ENCODE results near the gene MAPK12.
A peak's percentile ranks its signal among the peaks of the same experiment; 100 is the strongest.

Gene MAPK12

DNA sequence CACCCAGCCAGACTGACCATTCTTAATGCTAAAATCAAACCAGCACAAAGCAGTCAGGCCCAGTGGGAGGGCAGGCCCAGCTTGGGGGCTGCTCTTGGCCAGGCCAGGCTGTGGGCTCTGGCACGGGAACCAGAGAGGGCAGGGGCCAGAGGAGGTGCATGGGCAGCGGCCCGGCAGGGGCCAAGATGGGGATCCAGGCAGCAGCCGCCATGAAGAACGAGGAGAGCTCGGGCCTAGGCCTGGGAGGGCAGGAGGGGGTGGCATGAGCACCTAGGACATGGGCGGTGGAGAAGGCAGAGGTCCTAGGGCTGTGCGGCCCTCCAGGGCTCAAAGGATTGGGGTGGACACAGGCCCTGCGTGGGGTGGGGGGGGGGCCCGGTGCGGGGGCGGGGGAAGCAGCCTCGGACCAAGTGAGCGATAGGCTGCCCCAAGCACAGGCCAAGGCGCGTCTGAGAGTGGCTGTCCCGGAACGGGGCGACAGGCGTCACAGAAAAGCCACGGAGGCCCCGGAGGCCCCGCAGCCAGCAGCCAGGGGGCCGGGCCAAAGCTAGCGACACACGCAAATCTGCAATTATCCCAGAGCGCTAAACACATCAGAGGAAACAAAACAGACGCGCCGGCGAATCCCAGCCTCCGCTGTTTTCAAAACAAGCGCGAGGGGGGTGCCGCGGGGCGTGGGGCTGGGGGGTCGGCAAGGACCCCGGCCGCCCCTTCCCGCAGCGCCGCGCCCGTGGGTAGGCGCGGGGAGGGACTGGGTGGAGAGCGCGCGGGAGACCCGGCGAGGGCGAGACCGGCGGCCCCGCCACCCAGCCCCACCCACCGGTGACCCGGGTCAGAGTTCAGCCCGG, 37.7 kb upstream of the MAPK12 start:
- DNase-seq: peak; percentile 49

- no peak for DNase-seq
Observed at GRCh38 chr22:50298266-50298637, 36.8 kb upstream of the MAPK12 start.

GRCh38 chr22:50297510-50298265, 36.2 kb upstream of the MAPK12 start:
- DNase-seq: no peak

DNA sequence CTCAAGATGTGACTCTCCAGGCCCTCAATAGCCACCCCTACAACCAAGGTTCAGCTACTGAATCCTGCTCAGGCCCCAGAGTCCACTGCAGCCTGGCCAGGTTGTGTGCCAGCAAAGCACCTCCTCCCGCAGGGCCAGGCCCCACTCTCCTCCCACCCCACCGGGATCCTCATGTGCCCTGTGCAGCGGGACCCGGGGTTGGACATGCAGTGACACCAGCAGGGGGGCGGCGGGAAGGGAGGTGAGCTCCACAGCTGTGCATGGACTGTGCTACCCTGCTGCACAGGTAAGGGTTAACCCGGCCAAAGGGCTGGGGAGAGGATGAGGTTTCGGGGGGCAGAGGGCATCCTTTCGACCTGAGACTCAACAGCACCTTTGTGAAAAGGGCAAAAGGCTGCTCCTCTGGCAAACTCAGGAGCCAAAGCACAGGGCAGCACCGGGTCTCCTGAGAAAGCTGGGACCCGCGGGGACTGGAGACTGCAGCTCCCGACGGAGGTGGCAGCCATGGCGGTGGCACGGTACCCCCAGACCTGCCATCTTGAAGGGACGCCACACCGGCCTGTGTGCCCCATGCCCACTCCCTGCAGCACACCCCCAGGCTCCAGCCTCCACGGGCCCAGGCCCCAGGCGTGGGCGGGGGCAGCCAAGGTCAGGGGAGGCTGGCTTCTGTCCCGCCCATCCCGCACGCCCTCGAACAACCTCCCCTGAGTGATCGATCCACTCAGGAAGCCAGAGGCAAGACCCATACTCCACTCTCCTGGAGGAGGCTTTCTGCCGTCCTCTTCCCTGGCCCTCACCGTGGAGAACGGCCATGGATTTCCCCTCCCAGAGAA, 35.4 kb upstream of the MAPK12 start:
- DNase-seq: no peak

DNA sequence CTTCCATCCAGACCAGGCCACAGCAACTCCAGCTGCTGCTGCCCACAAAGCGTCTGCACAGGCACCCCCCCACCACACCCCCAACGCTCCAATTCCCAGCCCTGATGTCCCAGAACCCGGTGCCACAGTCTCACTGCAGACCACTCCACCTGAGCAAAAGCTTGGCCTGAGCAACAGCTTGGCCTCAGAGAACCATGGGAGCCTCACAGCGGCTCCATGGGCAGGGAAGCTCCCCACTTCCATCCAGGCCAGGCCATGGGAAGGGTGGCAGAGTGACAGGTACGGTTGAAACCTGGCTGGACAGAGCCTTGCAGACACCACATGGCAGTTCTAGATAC, 32.8 kb upstream of the MAPK12 start:
- DNase-seq: no peak

DNA sequence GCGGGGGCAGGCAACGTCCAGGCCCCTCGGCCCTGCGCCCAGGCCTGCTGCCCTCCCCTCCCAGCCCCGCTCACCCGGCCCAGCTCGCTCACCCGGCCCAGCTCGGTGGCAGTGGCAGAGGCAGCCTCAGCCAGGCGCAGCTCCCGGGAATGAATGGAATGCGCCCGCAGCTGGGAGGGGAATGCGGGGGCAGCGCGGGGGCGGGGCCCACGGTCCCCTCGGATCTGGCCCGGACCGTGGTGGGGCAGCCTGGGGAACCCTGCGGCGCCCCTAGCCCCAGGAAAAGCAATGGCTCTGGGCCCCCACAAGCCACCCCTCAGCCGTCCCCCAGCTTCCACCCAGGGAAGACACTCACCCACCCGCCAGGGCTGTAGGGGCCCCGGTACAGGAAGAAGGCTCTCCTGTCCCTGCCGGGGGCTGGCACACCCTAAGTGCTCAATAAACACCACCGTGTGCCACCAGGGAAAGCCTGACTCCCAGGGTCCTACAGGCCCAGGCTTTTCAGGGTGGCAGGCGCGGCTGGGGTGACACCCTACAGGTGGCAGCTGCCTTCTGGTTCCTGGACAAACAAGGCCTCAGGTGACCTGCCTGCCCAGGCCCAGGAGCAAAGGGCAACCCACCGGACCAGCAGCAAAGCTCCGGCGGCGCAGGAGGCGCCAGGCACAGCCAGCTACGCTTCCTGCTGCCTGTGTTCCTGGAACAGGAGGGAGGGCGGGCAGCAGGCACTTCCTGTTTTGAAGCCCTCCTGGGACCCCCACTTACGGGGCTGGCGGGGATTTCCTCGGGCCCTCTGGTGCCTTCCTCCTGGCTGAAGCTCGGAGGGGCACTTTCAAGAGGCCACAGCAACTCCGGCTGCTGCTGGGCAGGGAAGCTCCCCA, 32.2 kb upstream of the MAPK12 start:
- DNase-seq: peak; percentile 84

DNA sequence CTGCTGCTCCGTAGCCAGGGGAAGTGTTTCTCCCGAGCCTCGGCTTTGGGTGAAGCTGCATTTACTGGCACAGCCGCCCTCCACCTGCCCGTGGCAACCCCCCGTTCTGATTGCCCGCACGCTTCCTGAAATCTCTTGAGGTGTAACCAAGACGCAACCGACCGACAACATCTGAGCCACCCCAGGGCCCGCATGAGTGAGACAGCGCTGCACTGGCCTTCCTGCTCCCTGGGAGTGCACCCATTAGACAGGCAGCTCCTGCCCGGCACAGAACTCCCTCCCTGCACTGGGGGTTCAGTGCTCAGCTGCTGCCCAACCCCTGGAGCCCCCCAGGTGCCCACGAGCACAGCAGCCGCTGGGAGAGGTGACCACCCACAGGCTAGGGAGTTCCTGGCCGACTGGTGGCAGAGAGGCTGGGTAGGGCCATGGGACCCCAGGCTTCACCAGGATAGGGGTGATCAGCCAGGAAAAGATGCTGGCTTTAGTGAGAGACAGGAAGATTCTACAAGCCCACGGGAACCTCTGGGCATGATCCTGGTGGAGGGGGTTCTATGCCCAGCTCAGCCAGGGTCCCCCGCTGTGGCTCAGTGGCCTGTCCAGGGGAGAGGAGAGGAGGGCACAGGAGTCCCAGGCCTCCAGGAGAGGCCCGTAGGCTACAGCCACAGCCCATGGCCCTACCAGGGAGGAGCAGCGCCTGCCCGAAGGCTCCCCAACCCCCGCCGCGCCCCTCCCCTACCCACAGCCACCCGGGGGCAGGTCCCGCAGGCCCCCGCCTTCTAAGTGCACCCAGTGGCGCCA, 31.4 kb upstream of the MAPK12 start:
- DNase-seq: no peak

GRCh38 chr22:50289942-50290630, 28.6 kb upstream of the MAPK12 start:
- no peak for DNase-seq

DNA sequence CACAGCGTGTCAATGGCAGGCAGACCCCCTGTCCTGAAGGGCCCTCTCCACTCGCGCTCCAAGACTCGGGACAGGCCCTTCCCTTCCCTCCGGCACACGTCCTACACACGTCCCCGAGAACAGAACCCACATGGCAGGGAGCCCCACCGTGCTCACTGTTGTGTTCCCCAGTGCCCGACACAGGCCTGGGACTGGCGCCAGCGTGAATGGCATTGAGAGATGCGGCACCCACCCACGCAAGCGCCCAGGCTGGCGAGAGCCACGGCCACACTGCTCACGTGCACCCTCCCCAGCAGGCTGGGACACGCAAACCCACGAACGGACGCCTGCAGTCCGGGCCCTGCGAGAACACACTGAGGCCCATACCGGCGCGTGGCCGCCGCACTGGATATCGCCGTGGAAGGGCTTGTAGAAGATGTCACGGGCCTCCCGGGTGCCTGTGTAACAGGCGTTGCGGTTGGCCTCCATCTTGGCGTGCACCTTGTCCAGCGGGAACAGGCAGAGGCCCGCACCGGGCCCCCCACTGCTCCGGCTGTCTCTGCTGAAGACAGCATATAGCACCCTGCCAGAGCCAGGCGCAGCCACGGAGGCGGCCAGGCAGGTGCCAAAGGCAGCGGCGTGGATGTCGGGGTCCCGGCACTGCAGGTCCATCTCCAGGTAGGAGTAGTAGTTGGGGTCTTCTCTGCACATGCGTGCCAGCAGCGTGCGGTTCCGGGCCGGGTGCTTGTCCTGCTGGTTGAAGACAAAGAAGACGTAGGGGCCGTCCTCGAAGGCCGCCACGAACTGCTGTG, 27.9 kb upstream of the MAPK12 start:
- no peak for DNase-seq

- no peak for DNase-seq
Observed at GRCh38 chr22:50287731-50288130, 26.2 kb upstream of the MAPK12 start.

GRCh38 chr22:50286701-50287318, 25.3 kb upstream of the MAPK12 start:
- no peak for DNase-seq

GRCh38 chr22:50286275-50286674, 24.8 kb upstream of the MAPK12 start:
- DNase-seq: no peak

- no peak for DNase-seq
Observed at GRCh38 chr22:50285568-50286229, 24.2 kb upstream of the MAPK12 start.

DNA sequence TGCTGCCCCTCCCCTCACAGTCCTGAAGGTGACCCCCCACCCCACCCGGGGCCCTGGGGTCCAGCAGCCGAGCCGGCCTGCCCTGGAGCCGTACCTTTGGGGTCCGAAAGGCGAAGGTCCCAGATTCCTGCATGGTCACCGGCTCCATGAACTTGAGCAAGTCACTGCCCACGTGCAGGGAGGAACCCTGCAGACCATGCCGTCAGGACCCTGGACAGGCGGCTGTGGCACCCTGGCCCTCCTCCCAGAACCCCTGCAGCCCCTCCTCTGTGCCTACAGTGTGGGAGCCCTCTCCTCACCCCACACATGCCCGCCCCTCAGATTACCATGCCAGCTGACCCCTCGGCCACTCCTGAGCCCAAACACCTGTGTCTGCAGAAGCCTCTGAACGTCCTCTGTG, 23.0 kb upstream of the MAPK12 start:
- DNase-seq: no peak

GRCh38 chr22:50283821-50284220, 22.3 kb upstream of the MAPK12 start:
- no peak for DNase-seq

DNA sequence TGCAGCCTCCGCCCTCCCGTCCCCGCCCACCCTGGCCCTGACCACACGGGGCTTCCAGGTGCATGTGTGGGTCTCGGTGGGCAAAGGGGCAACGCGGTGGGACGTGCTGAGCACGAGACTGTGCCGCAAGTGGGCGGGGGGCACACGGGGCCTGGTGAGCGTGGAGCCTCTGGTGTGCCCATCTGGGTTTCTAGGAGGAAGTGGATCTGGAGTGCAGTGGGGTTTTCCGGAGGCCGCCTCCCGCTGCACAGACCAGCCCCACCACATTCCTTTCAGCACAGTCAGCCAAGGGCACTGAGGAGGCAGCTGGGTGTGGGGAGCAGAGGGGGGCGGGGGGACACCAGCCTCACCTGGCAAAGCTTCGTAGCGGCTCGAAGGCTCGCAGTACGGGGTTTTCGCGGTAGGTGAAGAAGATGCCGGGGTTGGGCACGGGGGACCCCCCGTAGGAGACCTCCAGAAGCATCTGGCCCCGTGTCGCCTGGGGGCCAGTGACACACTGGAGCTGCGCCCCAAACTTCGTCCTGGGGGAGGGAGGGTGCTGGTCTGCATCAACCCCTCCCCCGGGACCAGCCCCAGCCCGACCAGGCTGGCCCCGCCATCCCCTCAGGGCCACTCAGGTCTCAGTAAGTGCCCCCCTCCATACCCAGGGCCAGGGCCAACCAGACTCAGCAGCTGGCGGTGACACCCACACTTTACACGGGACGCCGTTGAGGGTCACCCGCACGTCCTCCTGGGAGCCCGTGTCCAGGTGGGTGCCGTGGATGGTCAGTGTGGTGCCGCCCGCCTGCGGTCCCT, 21.1 kb upstream of the MAPK12 start:
- DNase-seq: peak; percentile 76

- DNase-seq: no peak
Observed at GRCh38 chr22:50281957-50282356, 20.5 kb upstream of the MAPK12 start.

GRCh38 chr22:50281384-50281760, 19.9 kb upstream of the MAPK12 start:
- DNase-seq: no peak
